Forelimb muscle (tissue), 1 donor: ENCODE results near the gene TTC23. TPM values are rescaled to one million over a fixed set of nuclear protein-coding genes. Genes with fewer than 3 reads are reported as not detected.
A peak's percentile ranks its signal among the peaks of the same experiment; 100 is the strongest.
"Not testable (repeated sequence)": the region's sequence is repeated elsewhere in the genome, so short reads cannot be mapped to it uniquely, and the experiment has no call there.

Experiments used
- DNase-seq: peaks from one replicate; pipeline ENCODE4 v3.0.0-alpha.2; 2013; ENCODE audit warnings: low read depth
- polyA plus RNA-seq: library from polyadenylated mRNA; unstranded; fragments of 120-200 nt; gene quantifications from one replicate; pipeline ENCODE4 v1.2.1, GENCODE V29; 2013; ENCODE audit not compliant: insufficient read length

Gene TTC23
- polyA plus RNA-seq, 1 donor, result 19.3 TPM

DNA sequence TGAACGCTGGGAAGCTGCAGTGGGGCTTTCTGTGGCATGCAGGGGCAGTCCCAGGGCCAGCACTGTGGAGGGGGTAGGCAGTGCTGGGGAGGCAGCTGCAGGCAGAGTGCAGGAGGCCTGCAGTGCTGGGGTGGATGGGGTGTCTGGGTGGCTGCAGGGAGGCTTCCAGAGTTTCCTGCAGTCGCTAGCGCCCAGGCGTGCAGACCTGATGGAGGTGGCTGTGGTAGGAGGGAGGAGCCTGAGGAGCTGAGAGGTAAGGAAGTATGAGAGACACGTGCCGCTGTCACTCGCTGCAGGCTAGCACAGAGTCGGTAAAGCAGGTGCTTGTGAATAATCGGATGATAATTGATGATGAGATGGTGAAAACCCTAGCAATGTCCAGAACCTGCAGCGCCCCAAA lies 128.2 kb downstream of the TTC23 start:
- DNase-seq, result no peak

DNA sequence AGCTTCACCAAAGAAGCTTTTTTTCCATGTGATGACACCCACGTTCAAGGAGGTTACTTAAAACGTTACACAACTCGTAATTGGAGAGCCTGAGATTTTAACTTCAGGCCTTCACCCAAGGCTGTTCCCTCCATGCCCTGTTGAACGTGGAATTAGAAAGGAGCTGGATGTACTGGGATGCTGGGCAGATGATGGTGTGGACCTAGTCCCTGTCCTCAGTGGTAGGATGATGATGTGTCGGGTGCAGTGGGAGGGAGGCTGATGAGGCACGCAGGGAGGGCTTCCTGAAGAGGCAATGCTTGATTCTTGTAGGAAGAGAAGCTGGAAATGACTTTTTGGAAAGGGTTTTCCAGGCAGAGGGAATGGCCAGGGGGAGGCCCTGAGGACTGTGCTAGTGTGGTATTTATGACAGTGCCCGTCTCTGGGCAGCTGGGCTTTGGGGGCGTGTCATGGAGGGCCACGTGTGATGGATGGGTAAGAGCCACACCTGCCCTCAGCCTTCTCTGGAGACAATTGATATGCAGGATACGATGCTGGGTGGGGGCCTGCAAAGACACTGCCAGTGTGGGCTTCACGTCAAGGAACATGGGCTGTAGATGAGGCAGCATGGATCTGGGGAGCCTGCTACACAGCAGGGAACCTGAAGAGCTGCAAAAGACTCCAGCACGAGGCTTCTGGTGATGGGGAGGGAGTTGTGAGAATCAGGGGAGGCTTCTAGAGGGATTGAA lies 129.2 kb downstream of the TTC23 start:
- DNase-seq, result no peak

DNA sequence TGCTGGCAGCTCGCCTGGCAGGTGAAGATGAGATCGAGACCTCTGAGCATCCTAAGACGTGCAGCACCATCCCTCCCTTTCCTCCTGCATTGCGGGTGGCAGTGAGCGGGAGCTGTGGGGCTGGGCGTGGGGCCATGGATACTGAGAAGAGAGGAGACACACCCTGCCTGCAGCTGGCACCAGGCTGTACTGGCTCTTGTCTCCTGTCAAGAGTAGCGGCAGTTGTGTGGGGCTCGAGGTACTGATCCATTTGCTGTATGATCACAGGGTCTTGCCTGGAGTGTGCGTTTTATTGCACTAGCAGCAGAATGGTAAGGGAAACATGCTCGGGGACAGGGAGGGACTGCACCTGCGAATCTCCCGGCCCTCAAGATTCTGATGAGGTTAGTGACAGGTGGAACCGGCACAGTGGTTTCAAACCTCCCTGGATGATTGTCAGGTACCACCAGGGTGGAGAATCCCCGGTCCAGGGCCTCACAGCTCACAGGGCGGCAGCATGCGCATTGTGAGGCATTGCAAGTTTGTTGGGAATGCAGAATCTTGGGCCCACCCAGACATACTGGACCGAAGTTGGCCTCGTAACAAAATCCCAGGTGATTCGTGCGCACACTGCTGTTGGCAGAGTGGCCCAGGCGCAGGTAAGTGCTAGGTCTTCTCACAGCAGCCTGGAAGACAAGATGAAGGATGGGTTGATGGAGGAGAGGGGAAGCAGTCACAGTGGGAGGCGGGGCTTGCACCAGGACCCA lies 130.4 kb downstream of the TTC23 start:
- no peak for DNase-seq

DNA sequence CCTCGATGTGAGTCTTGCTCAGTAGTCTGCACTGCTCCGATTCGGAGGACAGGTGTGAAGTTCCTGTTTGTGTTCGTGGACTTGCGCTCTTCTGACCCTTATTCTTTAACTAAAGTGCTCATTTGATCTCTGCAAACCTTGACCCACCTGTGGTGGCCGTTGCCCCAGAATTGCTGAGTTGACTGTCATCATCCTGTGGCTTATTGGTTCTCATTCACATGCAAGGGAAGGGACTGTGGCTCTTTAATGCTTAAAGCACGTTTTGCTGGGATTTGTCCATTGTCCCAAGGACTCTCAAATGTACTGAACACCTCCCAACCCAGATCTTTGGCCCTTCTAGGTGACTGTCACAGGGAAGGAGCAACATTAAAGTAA lies 131.1 kb downstream of the TTC23 start:
- DNase-seq, result no peak

DNA sequence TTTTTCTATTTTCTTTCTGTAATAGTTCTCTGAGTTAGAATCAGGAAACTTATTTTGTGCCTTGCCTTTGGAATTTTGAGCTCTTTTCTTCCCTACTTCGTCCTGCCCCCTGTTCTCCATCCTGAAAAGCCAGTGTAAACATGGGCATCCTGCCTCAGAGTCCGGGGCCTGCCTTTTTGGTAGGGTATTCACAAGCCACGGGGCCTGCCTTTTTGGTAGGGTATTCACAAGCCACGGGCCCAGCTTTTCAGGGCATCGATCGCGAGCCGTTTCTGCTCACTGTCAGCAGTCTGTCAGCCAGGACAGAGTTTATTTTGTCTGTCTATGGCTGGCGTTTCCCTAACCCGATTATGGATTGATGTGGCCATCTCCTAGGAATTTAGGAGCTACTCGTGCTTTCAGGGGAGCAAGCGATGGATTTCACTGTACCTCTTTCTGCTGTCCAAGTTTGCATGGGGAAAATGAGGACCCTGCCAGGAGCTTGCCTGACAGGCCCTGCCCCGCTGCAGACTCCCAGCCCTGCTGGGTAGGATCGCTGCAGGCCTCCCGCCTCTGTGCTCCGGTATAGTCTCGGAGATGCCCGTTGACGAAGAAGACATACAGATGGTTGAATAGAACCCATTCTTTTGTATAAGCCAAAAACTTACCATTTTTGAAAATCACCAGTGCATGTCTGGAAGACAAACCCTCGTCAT lies 131.7 kb downstream of the TTC23 start:
- no peak for DNase-seq

DNA sequence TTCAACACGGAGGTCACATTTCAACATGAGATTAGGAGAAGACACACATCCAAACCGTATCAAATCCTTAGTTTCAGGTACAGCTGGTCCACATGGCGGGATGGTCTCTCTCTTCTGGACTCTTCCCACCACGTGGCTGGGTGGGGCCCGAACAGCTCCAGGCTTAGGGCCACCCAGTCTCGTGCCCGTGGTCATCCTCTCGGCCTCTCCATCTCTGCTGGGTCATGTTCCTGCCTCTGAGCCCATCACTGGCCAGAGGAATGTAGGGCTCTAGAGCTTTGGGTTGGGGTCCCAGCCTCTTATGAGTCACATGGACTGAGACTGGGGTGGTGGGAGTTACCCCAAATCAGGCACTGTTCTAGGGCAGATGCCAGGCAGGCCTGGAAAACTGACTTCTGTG lies 132.3 kb downstream of the TTC23 start:
- no peak for DNase-seq

DNA sequence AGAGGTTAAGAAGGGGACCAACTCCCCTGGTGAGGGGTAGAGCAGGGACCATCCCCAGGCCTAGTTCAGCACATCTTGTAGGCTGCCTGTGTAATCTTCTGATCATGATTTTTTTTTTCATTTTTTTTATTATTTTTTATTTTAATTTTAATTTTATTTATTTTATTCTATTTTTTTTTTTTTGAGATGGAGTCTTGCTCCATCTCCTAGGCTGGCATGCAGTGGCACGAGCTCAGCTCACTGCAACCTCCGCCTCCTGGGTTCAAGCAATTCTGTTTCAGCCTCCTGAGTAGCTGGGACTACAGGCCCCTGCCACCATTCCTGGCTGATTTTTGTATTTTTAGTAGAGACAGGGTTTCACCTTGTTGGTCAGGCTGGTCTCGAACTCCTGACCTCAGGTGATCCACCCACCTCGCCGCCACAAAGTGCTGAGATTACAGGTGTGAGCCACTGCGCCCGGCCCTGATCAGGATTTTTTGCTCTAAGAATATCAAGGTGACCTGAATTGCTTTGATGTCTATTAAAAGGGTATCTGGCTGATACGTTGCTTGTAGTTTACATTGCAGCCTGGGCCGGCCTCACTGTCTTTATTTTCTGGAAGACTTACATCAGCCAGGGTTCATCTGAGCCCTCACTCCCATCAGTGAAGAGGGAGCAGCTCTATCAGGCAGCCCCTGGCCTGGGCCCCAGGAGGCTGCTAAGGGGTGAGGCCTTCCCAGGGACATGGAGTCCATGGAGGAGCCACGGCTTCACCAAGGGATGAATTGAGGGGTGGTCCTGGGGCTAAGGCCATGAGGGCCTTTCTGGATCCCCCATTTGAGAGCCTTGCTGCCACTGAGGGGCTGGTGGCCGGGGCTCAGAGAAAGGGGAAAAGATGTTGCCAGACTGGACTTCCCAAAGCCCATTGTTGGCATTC lies 133.8 kb downstream of the TTC23 start:
- no peak for DNase-seq

DNA sequence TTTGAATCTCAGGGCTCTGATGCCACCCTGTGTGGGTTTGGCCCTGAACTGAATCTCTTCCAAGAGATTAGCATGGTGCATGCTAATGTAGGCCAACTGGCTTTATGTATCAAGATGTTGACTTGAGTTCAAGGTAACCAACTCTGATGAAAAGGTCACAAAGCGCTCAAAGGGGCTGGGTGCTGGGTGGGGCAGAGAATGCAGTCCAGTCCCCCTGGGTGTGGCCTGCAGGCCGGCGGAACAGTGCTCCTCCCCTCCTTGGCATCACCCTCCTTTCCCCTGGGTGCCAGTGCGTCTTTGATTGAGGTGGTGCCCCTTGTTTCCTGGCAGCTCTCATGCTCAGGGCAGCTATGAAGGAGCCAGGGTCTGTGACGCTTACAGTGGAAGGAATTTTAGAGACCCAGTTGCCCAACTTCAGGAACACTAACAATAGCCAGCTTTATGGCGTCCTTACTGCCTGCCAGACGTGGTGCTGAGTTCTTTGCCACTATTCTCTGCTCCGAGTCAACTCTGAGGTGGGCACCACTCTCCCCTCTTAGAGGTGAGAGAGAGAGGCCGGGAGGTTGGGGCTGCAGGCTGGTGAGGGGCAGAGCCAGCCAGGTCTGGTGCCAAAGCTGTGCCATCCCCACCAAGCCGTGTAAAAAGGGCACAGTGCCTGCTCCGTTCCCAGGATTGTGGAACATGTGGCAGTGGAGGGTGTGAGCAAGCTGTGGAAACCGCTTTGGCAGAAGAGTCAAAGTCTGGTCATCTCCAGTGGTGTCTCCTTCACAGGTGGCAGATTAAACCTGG lies 134.7 kb downstream of the TTC23 start:
- no peak for DNase-seq

DNA sequence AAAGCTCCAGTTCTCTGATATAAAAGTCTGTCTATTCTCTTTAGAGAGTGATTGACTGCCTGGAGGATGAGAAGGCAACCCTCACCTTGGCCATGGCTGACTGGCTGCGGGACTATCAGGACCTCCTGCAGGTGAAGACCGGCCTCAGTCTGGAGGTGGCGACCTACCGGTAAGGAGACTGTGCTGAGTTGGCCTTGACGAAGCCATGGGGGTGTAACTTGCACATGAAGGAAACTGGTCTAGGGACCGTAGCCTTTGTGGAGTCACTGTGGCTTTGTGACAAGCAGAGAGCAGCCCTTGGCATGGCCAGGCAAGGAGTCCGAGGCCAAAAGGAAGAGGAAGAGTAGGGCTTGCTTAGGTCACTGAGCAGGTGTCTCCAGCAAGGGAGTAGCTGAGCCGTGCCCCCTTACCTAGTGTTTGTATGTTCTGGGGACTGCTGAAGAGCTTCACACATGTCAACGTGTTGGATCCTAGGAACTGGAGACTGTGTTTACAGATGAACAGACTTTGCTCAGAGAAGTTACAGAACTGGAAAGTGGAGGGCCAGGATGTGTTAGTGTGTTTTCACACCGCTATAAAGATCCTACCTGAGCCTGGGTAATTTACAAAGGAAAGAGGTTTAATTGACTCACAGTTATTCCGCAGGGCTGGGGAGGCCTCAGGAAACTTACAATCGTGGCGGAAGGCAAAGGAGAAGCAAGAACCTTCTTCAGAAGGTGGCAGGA lies 135.7 kb downstream of the TTC23 start:
- DNase-seq, result no peak

DNA sequence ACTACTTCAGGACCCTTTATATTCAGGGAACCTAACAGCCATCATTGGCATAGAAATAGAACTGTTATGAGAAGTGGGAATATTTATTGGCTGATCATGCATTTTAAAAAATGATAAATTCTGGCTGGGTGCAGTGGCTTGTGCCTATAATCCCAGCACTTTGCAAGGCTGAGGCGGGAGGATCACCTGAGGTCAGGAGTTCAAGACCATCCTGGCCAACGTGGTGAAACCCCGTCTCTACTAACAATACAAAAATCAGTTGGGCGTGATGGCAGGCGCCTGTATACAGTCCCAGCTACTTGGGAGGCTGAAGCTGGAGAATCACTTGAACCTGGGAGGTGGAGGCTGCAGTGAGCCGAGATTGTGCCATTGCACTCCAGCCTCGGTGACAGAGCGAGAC lies 137.7 kb downstream of the TTC23 start:
- DNase-seq, result not testable (repeated sequence)

DNA sequence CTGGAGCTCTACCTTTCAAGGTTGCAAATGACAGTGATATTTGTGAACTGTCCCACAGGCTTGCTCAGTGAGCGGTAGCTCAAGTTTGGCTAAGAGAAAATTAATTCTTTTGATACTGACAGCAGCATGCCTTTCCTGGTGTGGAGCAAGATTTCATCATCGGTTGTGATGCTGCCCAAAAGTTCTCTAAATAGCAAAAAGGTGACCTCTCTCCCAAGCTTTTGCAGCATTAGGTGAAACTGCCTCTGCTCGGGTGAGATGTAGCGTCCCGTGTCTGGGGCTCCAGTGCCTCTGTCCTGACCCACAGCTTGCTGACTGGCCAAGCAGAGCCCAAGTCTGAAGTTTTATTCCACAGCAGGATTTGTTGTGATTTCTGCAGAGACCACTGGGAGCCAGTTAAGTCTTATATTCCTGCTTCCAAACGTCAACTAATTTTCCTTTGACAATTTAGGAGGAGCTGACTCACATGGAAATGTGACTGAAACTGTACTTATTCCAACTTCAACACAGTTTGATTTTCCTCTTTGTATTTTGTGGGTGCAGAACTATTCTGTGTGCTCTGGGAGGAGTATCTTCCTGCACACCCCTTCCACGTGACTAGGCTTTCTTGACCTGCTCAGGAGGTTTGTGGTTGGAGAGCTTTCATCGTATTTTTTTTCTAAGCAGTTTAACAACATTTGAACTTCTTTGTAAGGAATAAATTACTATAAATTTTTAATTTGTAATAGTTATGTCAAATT lies 138.6 kb downstream of the TTC23 start:
- DNase-seq, result no peak

DNA sequence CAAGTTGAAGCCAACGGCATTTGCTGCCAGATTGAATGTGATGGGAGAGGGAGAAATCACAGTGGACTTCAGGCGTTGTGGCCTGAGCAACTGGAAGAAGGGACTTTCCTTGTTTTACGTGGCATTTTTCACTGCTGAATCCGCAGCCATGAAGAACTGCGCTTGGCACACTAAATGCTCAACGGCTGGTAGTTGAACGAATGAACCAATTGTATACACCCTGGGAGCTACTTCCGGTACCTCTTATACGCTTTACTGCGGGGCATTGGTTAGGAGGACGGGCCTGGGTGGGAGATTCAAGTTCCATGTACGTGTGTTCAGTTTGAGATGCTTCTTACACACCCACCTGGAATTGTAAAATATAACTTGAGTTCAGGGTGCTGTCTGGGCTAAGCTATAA lies 139.3 kb downstream of the TTC23 start:
- no peak for DNase-seq

DNA sequence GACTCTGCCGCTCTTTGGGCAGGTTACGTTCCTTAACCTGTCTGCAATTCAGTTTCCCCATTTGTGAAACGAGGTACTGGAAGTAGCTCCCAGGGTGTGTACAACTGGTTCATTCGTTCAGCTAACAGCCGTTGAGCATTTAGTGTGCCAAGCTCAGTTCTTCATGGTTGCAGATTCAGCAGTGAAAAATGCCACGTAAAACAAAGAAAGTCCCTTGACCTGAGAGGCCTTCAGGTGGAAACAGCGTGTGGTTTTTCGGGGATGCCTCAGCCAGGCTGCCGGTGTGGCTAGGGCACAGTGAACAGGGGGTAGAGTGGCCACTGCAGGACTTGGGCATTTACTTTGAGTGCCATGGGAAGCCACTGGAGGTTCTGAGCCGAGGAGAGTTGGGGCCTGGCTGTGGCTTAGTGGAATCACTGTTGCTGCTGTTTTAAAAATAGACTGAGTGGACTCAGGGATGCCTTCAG lies 139.8 kb downstream of the TTC23 start:
- DNase-seq, result no peak

DNA sequence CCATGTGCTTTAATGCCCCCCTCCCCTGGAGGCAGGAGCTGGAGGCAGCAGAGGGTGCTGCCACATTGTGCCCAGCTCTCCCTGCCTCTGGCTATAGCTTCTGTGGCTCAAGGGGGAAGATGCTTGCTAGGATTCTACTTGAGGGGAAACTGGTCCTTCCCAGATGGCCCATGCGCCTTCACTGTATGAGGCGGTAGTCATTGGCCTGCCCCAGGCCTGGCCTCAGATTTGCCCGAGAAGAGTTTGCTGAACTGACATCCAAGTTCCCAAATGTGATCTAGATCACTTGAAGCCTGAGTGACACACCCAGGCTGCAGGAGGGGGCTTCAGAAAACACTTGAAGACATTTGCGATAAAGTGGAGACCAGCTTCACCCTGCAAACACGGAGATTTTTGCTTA lies 140.4 kb downstream of the TTC23 start:
- DNase-seq, result no peak

DNA sequence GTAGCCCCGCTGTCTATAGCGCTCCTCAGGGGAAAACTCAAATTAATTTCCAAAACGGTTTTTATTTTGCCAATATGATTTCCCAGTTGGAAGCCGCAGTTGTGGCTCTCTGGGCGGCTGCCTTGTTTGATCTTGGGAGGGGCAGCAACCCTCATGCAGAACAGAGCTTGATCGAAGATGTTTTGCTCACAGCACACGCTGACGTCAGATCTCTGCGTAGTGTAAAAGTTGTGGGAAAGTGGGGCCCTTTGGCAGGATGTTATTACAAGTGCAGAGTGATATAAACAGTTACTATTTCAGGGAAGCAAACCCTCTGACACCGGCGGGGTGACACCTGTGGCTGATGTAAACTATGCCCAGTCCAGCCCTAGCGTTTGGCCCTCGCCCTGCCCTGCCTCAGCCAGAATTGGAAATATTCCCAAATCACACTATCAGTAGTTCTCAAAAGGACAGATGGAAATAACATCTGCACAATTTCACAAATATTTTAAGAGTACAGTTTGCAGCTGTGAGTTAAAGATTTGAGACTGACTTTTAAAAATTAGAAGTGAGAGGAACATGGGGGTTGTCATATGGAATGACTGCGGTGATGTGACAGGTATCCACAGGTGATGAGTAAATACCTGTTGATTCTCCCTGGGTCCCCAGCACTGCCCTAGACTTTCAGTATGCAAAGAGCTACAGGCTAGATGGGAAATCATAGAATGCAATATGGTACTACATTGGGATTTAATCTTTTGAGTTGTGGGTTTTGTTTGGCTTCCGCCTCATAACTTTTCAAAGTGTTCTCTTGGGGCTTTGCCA lies 142.8 kb downstream of the TTC23 start:
- no peak for DNase-seq

DNA sequence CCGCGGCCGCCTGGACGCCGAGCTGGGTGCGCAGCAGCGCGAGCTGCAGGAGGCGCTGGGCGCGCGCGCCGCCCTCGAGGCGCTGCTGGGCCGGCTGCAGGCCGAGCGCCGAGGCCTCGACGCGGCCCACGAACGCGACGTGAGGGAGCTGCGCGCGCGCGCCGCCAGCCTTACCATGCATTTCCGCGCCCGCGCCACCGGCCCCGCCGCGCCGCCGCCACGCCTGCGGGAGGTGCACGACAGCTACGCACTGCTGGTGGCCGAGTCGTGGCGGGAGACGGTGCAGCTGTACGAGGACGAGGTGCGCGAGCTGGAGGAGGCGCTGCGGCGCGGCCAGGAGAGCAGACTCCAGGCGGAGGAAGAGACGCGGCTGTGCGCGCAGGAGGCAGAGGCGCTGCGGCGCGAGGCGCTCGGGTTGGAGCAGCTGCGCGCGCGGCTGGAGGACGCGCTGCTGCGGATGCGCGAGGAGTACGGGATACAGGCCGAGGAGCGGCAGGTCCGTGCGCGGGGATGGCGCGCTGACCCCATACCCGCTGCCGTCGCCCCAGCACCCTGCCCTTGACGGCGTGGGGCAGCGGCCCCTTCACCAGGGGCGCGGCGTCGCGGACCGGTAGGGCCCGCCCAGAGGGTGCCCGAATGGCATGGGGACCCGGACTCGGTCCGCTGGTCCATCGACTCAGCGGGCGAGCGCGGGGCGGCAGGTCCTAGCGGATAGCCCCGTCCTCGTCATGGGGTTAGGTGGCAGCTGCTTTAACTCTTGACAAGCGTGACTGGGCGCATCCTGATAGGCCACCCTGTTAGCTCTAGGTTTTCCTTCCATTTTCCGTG lies 143.7 kb downstream of the TTC23 start:
- DNase-seq, result no peak

DNA sequence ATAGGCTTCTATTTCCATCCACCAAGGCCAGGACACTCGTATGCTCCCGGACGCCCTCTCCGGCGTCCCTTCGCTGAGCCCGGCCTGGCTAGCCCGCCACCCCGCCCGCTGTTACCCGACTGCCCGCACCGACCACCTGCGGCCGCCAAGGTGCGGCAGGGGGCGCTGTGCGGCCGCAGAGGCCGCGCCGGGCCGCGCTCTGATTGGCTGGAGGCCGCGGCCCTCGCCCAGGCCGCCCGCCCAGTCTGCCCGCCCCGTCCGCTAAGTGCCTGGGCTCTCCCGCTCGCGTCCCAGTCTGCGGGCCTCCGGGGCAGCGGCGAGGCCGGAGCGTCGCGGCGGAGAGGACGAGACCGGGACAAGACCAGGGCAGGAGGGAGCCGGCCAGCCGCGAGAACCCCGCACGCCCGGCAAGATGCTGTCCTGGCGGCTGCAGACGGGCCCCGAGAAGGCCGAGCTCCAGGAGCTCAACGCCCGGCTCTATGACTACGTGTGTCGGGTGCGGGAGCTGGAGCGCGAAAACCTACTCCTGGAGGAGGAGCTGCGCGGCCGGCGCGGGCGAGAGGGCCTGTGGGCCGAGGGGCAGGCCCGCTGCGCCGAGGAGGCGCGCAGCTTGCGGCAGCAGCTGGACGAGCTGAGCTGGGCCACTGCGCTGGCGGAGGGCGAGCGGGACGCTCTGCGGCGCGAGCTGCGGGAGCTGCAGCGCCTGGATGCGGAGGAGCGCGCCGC lies 144.4 kb downstream of the TTC23 start, which contains the start of gene SYNM:
Gene SYNM (plus strand): TSS at position 293 of the 726 bp plus-strand sequence. CDS start 120 bp downstream, at position 413.
- peak; percentile 46 for DNase-seq
